H1 (cell line): Measurements from ENCODE around the gene NAA25. TPM values are rescaled to one million over a fixed set of nuclear protein-coding genes. Genes with fewer than 3 reads are reported as not detected.

Source experiments
- BRCA1 ChIP-seq: IDR thresholded peaks from 2 replicates; pipeline ENCODE4 v1.6.1; 2012; ENCODE audit warnings: low read depth, low read length, improper control_type of control experiment
- CEBPB ChIP-seq: IDR thresholded peaks from 2 replicates; pipeline ENCODE4 v1.6.1; 2012; ENCODE audit warnings: low read depth, low read length
- HDAC2 ChIP-seq, 2 experiments: fragments of 300-600 bp in 1 of 2; sonication (generic) in 1 of 2; IDR thresholded peaks; 2 replicates each; pipeline ENCODE4 v1.6.1; 2011 to 2012; ENCODE audit warnings: low read depth in 2 of 2, low read length in 2 of 2, mild to moderate bottlenecking in 2 of 2, moderate library complexity in 2 of 2, borderline replicate concordance in 1 of 2, inconsistent platforms in 1 of 2
- KDM4A ChIP-seq: IDR thresholded peaks from one replicate; pipeline ENCODE4 v1.7.1; 2012; ENCODE audit warnings: low read depth, mild to moderate bottlenecking, moderate library complexity, low read length, inconsistent platforms; ENCODE audit not compliant: severe bottlenecking
- KDM5A ChIP-seq: fragments of 200-600 bp; IDR thresholded peaks from 2 replicates; pipeline ENCODE4 v1.7.1; 2012; ENCODE audit warnings: mild to moderate bottlenecking, low read length, inconsistent platforms, mixed read lengths
- POLR2AphosphoS5 ChIP-seq: IDR thresholded peaks from 2 replicates; pipeline ENCODE4 v1.6.1; 2011; ENCODE audit warnings: low read depth, low read length
- TBP ChIP-seq: IDR thresholded peaks from 2 replicates; pipeline ENCODE4 v1.6.1; 2011; ENCODE audit warnings: low read depth, low read length, improper control_type of control experiment
- polyA plus RNA-seq, 7 experiments: library from polyadenylated mRNA; depleted of rRNA in 3 of 7; stranded (reverse) in 5 of 7; unstranded in 2 of 7; fragments of >200 nt in 5 of 7; fragments of 200-250 nt in 2 of 7; gene quantifications; 1 replicate in 5 of 7; 2 replicates in 1 of 7; 4 replicates in 1 of 7; pipeline versions ENCODE4 v1.2.1 to v1.2.3, GENCODE V29; 2011 to 2013; ENCODE audit warnings: missing spikeins in 2 of 7, mixed read lengths in 2 of 7
- total RNA-seq: library from RNA; stranded (reverse); fragmentation: NEBNext Ultra II Directional; extraction: Animal tissue kit (Norgen Biotek cat#: 25700); gene quantifications from 2 replicates; pipeline ENCODE4 v1.2.1, GENCODE V29; 2021

NAA25 gene
- total and polyA plus RNA-seq, 2 of the 8 experiments (the other 6 are each of a cell fraction or from before 2014, with no cell fraction given): 10.8 to 60.3 TPM

DNA sequence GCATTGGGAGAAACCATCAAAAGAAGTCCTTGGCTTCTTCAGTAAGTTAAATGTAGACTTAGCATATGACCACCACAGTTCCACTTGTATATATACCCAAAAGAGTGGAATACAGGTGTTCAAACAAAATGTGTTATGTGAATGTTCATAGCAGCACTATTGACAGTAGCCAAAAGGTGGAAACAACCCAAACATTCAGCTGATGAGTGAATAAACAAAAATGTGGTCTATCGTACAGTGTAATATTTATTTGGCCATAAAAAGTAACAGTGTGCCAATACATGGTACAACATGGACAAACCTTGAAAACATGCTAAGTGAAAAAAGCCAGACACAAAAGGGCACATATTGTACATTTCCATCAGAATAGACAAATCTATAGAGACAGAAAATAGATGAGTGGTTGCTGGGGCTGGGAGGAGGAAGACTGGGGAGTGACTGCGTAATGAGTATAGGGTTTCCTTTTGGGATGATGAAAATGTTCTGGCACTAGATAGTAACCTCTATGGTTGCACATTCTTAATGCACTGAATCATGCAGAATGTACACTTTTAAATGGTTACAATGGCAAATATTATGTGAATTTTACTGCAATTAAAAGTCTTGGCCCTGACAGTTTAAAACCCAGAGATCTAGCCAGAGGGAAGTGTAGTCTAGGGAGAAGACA, 89.9 kb downstream of the NAA25 start (continued):
- TF ChIP-seq TBP: no peak
- TF ChIP-seq CEBPB: no peak
- no peak for TF ChIP-seq BRCA1
- TF ChIP-seq HDAC2 (IDR thresholded peaks at IDR 0.05; ENCODE audit: borderline replicate concordance in 1 of 2, low read depth in 2 of 2, low read length in 2 of 2): no peak
- TF ChIP-seq KDM5A: no peak
- no peak for TF ChIP-seq KDM4A
- TF ChIP-seq POLR2AphosphoS5: no peak
